NCI-H510A treated with DMSO at 0.1 percent for 48 hours (cell line): ENCODE results near the gene ELP1.

Source experiments
- DNase-seq: peaks from one replicate; lab custom pipeline; 2025; lab: John Stamatoyannopoulos, UW

The ELP1 gene

GRCh38 chr9:108882052-108882888 lies 51.7 kb downstream of the ELP1 start:
- no peak for DNase-seq

- DNase-seq: no peak
Measured at GRCh38 chr9:108880738-108881316, 53.1 kb downstream of the ELP1 start.

- DNase-seq: no peak
Measured at GRCh38 chr9:108877524-108877923, 56.4 kb downstream of the ELP1 start.

GRCh38 chr9:108876425-108876824 lies 57.5 kb downstream of the ELP1 start:
- DNase-seq: no peak

- DNase-seq: no peak
Measured at GRCh38 chr9:108874058-108874788, 59.7 kb downstream of the ELP1 start.

DNA sequence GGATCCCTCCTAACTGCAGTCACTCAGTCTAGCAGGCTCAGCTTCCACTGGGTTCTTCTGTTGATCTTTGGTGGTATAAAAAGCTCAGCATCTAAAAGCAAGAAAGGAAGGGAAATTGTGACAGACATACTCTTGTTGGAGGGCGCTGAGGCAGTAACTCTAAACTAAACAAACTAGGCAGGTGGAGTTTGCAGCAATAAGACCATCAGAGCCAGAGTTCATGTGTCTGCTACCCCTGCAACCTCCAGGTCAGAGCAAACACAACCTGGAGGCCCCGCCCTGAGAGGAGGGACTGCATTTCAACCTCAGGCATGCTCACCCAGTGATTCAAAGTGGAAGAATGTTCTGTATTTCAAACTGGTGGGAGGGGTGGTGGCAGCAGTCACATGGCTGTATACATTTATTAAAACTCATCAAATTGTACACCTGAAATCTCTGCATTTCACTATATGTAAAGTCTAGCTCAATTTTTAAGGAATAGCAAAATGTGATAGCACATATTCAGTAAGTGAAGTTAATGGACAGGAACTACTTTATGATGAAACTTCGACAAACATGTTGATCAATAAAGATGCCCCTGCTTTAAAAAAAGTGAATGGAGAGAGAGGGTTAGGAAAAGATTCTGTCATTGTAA lies 64.7 kb downstream of the ELP1 start:
- no peak for DNase-seq

DNA sequence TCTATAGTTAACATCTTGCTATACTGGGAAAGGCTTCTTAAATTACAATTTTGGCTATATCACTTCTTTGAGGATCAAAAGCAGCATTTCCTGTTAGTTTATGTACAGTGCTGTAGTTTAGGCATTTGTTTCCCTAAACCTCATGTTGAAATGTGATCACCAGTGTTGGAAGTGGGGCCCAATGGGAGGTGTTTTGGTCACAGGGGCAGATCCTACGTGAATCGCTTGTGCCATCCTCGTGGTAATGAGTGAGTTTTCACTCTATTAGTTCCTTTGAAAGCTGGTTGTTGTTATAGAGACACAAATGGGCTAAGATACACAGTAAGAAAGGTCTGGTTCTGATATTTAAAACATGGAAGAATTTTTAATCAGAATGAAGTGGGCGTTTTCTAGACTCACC lies 66.1 kb downstream of the ELP1 start:
- no peak for DNase-seq

DNA sequence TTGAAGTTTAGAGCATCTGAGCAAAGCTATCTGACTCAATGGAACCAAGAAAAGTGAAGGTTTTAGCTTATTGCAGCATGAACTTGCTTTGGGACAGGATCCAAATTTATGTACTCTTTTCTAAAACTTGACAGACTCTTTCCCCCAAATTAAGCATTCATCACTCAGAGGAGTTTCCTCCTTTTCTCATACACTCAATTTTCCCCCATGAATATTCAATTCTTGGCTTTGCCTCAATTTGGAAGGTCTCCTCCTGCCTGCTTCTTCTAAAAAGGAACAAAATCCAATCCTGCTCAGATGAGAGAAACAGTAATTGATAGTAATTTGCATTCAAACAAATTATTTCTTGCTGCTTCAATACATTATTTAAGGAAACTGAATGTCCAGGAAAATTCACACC lies 66.8 kb downstream of the ELP1 start:
- no peak for DNase-seq

GRCh38 chr9:108866001-108866420 lies 67.9 kb downstream of the ELP1 start:
- no peak for DNase-seq

GRCh38 chr9:108865037-108865436 lies 68.9 kb downstream of the ELP1 start:
- DNase-seq: no peak

DNA sequence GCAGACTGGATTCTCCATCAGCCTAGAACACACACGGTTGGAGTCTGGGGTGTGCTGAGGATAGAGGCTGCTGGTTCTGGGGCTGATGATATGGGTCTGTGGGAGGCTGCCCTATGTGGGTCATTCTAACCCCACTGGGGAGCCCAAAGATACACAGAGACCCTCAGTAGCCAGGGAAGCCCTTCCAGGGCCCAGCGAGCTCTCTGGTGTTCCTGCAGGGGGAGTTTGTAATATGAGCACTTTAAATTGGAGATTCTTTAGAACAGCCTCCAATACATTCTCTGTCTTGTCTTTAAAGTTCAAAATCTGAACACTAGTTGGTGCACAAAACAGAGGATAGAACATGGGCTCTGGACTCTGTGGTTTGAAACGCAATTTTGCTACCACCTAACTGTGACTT lies 69.5 kb downstream of the ELP1 start:
- DNase-seq: no peak

DNA sequence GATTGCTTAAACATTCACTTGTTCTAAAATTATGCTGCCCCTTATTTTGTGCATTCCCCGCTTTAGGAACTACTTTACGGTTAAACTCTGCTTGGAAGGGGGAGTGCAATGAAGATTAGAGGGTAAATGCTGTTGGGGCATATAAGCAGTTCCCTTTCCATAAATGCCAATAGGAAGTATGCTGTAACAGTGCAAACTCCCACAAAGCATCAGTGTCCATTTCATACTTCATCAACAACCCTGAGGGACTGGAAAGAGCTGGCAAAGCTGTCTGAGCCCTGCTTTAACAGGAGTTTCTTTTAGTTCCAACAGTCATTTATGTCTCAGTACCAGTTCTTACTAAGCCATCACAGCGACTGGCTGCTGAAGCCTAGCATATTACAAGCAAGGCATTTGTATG lies 70.0 kb downstream of the ELP1 start:
- no peak for DNase-seq

- DNase-seq: no peak
Measured at GRCh38 chr9:108861997-108862396, 71.9 kb downstream of the ELP1 start, which contains the start of gene ACTL7A. ACTL7A (plus strand) TSS chr9:108862266; CDS start chr9:108862323, 57 bp downstream.

DNA sequence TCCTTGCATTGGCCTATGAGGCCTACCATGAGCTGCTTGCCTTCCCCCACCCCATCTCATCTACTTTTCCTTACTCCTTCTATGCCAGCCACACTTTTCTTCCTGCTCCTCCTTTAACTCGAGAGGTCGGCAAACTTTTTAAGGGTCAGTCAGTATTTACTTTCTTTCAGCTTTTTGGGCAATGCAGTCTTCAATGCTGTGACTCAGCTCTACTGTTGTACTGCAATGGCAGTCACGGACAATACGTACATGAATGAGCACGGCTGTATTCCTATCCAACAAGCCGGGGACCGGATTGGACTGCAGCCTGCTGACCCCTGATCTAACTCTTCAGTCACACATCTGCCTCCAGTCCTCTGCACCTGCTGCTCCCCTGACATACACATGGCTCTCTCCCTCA lies 72.5 kb downstream of the ELP1 start:
- DNase-seq: no peak

DNA sequence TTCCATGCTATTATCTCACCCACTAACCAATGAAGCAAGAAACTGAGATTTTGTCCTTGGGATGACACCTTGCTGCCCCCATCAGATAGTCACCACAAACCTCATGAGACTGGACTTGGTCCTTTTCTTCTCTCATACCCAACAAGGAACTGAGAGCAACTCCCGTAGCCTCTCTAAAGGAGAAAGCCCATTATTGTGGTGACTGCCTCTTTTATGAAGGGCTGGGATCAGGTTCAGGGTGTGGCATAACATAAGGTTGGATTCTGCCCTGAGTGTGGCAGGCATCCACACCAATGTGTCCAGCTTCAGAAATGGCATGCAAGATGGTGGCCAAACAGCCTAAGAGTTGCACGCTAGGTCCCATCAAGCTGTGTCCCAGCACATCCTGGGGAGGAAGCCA lies 73.2 kb downstream of the ELP1 start:
- DNase-seq: no peak

DNA sequence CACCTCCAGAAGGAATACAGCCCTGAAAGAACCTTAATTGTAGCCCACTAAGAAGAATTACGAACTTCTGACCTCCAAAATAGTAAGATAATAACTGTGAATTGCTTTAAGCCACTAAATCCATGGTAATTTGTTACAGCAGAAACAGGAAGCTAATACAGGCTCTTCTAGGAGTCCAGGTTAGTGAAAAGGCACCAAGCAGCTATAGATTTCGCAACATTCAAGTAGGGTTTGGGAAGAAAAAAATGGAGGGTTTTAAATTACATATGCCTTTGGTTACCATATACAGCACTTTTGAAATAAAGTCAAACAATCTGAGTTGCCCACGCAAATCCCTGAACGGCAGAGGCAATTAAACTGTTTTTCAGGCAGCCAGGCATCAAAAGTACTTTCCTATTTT lies 73.6 kb downstream of the ELP1 start:
- no peak for DNase-seq

DNA sequence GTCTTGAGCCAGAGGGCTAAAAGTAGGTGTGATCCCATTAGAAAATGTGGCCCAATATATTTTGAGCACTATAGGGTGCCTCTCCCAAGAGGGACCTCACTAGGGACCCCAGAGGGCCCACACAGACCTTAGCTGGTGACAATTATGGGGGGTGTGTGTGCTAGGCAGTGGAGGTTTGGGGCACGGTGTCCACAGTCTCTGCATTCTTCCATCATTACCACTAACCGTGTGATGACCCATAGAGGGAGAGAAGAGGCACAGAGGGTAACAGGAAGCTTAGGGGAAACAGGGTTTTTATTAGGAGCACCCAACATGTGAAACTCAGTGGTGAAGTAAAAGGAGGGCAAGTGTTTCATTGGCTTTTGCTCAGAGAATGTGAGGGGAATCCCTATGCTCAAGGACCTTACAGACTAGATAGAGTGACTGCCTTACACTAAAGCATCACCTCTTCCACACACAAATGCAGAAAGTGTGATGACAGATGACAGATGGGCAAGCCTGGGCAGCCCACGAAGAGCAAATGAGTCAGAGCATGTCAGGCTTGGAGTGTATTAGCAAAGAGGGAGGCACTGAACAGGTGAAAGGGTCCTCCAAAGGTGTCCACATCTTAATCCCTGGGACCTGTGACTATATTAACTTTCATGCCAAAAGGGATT lies 74.3 kb downstream of the ELP1 start:
- DNase-seq: peak; percentile 35

GRCh38 chr9:108857572-108857971 lies 76.4 kb downstream of the ELP1 start:
- no peak for DNase-seq

- no peak for DNase-seq
Measured at GRCh38 chr9:108855888-108856287, 78.0 kb downstream of the ELP1 start, which contains the start of gene ACTL7B. ACTL7B (minus strand) TSS chr9:108855986; CDS start chr9:108855930, 56 bp downstream.

- no peak for DNase-seq
Measured at GRCh38 chr9:108855529-108855886, 78.4 kb downstream of the ELP1 start.

- no peak for DNase-seq
Measured at GRCh38 chr9:108854641-108855528, 79.0 kb downstream of the ELP1 start.
